Gastrocnemius medialis (tissue), 4 donors: ENCODE results near the gene LRRC75B. TPM values are rescaled to one million over a fixed set of nuclear protein-coding genes. Genes with fewer than 3 reads are reported as not detected.
"Not testable (repeated sequence)": the region's sequence is repeated elsewhere in the genome, so short reads cannot be mapped to it uniquely, and the experiment has no call there.

Experiments used
- ATAC-seq, 2 donors: fragments of 150-250 bp; one replicate each; pipeline ENCODE4 v1.9.1; 2016
- DNase-seq, 2 donors: peaks; one replicate each; pipeline ENCODE4 v3.0.0-alpha.2; 2019
- H3K27ac ChIP-seq, 4 donors: fragments of 200-600 bp; sonication (generic); 1 replicate in 1 of 4; 2 replicates in 3 of 4; pipeline ENCODE4 v1.5.1; 2016 to 2018; ENCODE audit warnings: mild to moderate bottlenecking in 2 of 4, moderate library complexity in 1 of 4
- H3K27me3 ChIP-seq, 3 donors: fragments of 200-600 bp; sonication (generic) in 2 of 3; 1 replicate in 1 of 3; 2 replicates in 2 of 3; pipeline versions ENCODE4 v1.5.1 to v1.6.0; 2016 to 2019; ENCODE audit warnings: mild to moderate bottlenecking in 1 of 3, moderate library complexity in 1 of 3
- H3K36me3 ChIP-seq, 2 donors: fragments of 200-600 bp; sonication (generic) in 1 of 2; one replicate each; pipeline ENCODE4 v1.5.1; 2017 to 2018
- H3K4me1 ChIP-seq, 2 donors: fragments of 200-600 bp; sonication (generic) in 1 of 2; one replicate each; pipeline ENCODE4 v1.5.1; 2016 to 2017; ENCODE audit warnings: mild to moderate bottlenecking in 2 of 2
- H3K4me3 ChIP-seq, 4 donors: fragments of 200-600 bp; sonication (generic) in 3 of 4; 1 replicate in 1 of 4; 2 replicates in 3 of 4; pipeline ENCODE4 v1.5.1; 2016 to 2019; ENCODE audit warnings: mild to moderate bottlenecking in 2 of 4
- H3K9me3 ChIP-seq, 3 donors: fragments of 200-600 bp; sonication (generic) in 2 of 3; 1 replicate in 1 of 3; 2 replicates in 2 of 3; pipeline ENCODE4 v1.5.1; 2016 to 2019
- CTCF ChIP-seq, 5 experiments: fragments of 450-650 bp in 3 of 5; fragments of 200-600 bp in 2 of 5; sonication (generic) in 2 of 5; IDR thresholded peaks in 4 of 5; conservative IDR thresholded peaks in 1 of 5; 1 replicate in 4 of 5; 2 replicates in 1 of 5; pipeline ENCODE4 v1.5.1; 2016 to 2019; ENCODE audit warnings: antibody characterized with exemption in 5 of 5, mild to moderate bottlenecking in 3 of 5, moderate library complexity in 3 of 5
- POLR2A ChIP-seq, 2 donors: fragments of 450-650 bp; IDR thresholded peaks; one replicate each; pipeline ENCODE4 v1.6.1; 2017; ENCODE audit warnings: antibody characterized with exemption in 2 of 2, mild to moderate bottlenecking in 2 of 2, moderate library complexity in 2 of 2
- in situ Hi-C, 4 donors: fragments of 200-750 bp; cut with MboI; loops; one replicate each; pipeline versions ENCODE4 v1.15.0 to v1.8.0; 2017; ENCODE audit warnings: low sequenced_read_pairs in 4 of 4
- intact Hi-C: fragments of 100-400 bp; cut with DNase I; formaldehyde crosslinking; loops from one replicate; pipeline ENCODE4 v1.15.1; 2023; ENCODE audit warnings: low total_unique reads
- total RNA-seq, 4 donors: library from RNA; depleted of rRNA; stranded (reverse); fragments of >200 nt; gene quantifications; one replicate each; pipeline versions ENCODE4 v1.1.0 to v1.2.3, GENCODE V29; 2016

LRRC75B gene
- total RNA-seq, 4 donors from 2014 or later: 1.9 to 3.4 (median 2.8) TPM

GRCh38 chr22:24555165-24556039 is 37.5 kb downstream of the LRRC75B start, which contains the start of gene SNRPD3:
SNRPD3 (plus strand) TSS chr22:24555999; CDS start chr22:24557675, 1,676 bp downstream.
- intact Hi-C loops (loop anchor here (1.0 kb wide), 1 partner anchor 38 kb away; the partner anchor contains the start of gene LRRC75B), in situ Hi-C loops (no loop called here)
- DNase-seq (peak; percentile 100), ATAC-seq (peak; percentile 76 to 79)
- H3K9me3 ChIP-seq: no peaks in the 10 kb centered on the region
- no peaks in the 10 kb centered on the region for H3K27me3 ChIP-seq
- H3K27ac ChIP-seq: peak within 1 kb of the TSS; percentile 96 to 99 (median 99)
- TF ChIP-seq CTCF (IDR thresholded peaks at IDR 0.05 in 4 of 5, conservative IDR thresholded peaks at IDR 0.05 in 1 of 5): peak in 4 of 5 experiments; percentile 32 to 44 (median 38)
- TF ChIP-seq POLR2A (IDR thresholded peaks at IDR 0.05): peak; percentile 67 to 74
- H3K36me3 ChIP-seq: peaks cover 0 to 16% of the 10 kb centered on the region in 2 donors
- H3K4me1 ChIP-seq: peaks cover 65 to 79% of the 10 kb centered on the region in 2 donors
- H3K4me3 ChIP-seq: peak within 1 kb of the TSS; percentile 88 to 97 (median 96)

GRCh38 chr22:24554313-24555164 is 38.3 kb downstream of the LRRC75B start, which contains the start of gene GUCD1:
GUCD1 (minus strand) TSS chr22:24555138; CDS start chr22:24554991, 147 bp downstream.
- peak; percentile 27 to 54 for DNase-seq
- intact Hi-C loops: loop anchor here (1.0 kb wide), 1 partner anchor 39 kb away; the partner anchor contains the start of gene LRRC75B
- in situ Hi-C loops: no loop called here
- Histone ChIP-seq H3K27me3 (no peaks in the 10 kb centered on the region), H3K36me3 (peaks cover 0 to 16% of the 10 kb centered on the region in 2 donors), H3K9me3 (no peaks in the 10 kb centered on the region), H3K27ac (peak within 1 kb of the TSS; percentile 96 to 99 (median 99)), H3K4me1 (peaks cover 69 to 80% of the 10 kb centered on the region in 2 donors), H3K4me3 (peak within 1 kb of the TSS; percentile 88 to 97 (median 96))
- no peak for TF ChIP-seq CTCF (IDR thresholded peaks at IDR 0.05 in 4 of 5, conservative IDR thresholded peaks at IDR 0.05 in 1 of 5)
- TF ChIP-seq POLR2A (IDR thresholded peaks at IDR 0.05): peak; percentile 94 to 96
- peak; percentile 9 to 12 for ATAC-seq

- no peaks in the 10 kb centered on the region for H3K9me3 ChIP-seq
- DNase-seq (peak; percentile 64 to 78), ATAC-seq (peak; percentile 19 to 43)
- peak overlapping the region; percentile 79 to 97 (median 92) for H3K4me3 ChIP-seq
- no peaks in the 10 kb centered on the region for H3K27me3 ChIP-seq
- H3K36me3 ChIP-seq: peaks cover 0 to 11% of the 10 kb centered on the region in 2 donors
- in situ Hi-C loops (no loop called here), intact Hi-C loops (no loop called here)
- H3K27ac ChIP-seq: peak overlapping the region; percentile 96 to 99 (median 99)
- H3K4me1 ChIP-seq: peaks cover 65 to 78% of the 10 kb centered on the region in 2 donors
- TF ChIP-seq POLR2A (IDR thresholded peaks at IDR 0.05) (peak; percentile 23 to 45), CTCF (IDR thresholded peaks at IDR 0.05 in 4 of 5, conservative IDR thresholded peaks at IDR 0.05 in 1 of 5) (no peak)
Measured at GRCh38 chr22:24553597-24554312, 39.1 kb downstream of the LRRC75B start.

GRCh38 chr22:24552503-24553286 is 40.2 kb downstream of the LRRC75B start:
- intact Hi-C loops, in situ Hi-C loops, H3K27me3 ChIP-seq, ATAC-seq, DNase-seq, H3K9me3 ChIP-seq: not testable (repeated sequence)
- Histone ChIP-seq H3K36me3 (peaks cover 0 to 13% of the 10 kb centered on the region in 2 donors), H3K4me1 (peaks cover 62 to 69% of the 10 kb centered on the region in 2 donors), H3K4me3 (peak overlapping the region in 2 of 4 donors; percentile 6 to 97), H3K27ac (peak overlapping the region; percentile 96 to 99 (median 99))
